ENCODE data around the gene LRFN2. TPM values are rescaled to one million over a fixed set of nuclear protein-coding genes. Genes with fewer than 3 reads are reported as not detected.

The LRFN2 gene
- total RNA-seq, 6 donors from 2014 or later: 0.06 to 0.20 TPM; not detected in 4

DNA sequence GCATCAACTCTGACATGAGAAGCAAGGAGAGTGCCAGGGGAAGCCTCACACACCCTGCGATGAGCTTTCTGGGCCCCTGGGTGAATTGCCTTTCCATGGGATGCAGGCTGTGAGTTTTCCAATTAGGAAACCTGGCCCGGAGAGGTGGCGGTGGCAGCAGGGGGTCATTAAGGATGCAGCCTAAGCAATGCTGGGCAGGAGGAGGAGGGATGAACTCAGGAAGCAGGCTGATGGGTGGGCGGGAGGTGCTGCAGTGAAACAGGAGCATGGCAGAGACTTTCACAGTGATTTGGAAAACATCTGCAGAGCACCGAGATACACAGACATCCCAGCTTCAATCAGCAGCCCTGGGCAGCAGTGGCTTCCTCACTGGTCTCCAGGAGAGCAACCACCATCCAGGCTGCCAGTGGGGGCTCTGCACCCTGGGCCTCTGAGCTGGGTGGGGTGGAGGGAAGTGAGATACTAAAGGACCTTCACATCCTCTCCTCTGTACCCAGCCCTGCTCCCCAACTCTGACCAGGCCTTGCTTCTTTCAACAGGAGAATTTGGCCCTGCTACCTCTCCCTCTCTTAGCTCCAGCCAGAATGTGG is 44.9 kb downstream of the LRFN2 start:
- no peak overlapping the region for H3K27ac ChIP-seq
- DNase-seq (no peak), ATAC-seq (ENCODE audit: low FRiP score in 2 of 2) (no peak)
- no peaks in the 10 kb centered on the region for H3K9me3 ChIP-seq
- WGBS, 2 donors: 88 to 94% methylated on average over 4 to 5 of the region's 5 CpGs
- no peaks in the 10 kb centered on the region for H3K36me3 ChIP-seq
- H3K27me3 ChIP-seq: no peaks in the 10 kb centered on the region
- H3K4me3 ChIP-seq: no peak overlapping the region
- H3K4me1 ChIP-seq: no peaks in the 10 kb centered on the region
- TF ChIP-seq POLR2AphosphoS5 (IDR thresholded peaks at IDR 0.05) (no peak), EP300 (IDR thresholded peaks at IDR 0.05) (no peak), POLR2A (IDR thresholded peaks at IDR 0.05) (no peak)
- TF ChIP-seq, protein P1, sequence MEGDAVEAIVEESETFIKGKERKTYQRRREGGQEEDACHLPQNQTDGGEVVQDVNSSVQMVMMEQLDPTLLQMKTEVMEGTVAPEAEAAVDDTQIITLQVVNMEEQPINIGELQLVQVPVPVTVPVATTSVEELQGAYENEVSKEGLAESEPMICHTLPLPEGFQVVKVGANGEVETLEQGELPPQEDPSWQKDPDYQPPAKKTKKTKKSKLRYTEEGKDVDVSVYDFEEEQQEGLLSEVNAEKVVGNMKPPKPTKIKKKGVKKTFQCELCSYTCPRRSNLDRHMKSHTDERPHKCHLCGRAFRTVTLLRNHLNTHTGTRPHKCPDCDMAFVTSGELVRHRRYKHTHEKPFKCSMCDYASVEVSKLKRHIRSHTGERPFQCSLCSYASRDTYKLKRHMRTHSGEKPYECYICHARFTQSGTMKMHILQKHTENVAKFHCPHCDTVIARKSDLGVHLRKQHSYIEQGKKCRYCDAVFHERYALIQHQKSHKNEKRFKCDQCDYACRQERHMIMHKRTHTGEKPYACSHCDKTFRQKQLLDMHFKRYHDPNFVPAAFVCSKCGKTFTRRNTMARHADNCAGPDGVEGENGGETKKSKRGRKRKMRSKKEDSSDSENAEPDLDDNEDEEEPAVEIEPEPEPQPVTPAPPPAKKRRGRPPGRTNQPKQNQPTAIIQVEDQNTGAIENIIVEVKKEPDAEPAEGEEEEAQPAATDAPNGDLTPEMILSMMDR (IDR thresholded peaks at IDR 0.05): no peak

DNA sequence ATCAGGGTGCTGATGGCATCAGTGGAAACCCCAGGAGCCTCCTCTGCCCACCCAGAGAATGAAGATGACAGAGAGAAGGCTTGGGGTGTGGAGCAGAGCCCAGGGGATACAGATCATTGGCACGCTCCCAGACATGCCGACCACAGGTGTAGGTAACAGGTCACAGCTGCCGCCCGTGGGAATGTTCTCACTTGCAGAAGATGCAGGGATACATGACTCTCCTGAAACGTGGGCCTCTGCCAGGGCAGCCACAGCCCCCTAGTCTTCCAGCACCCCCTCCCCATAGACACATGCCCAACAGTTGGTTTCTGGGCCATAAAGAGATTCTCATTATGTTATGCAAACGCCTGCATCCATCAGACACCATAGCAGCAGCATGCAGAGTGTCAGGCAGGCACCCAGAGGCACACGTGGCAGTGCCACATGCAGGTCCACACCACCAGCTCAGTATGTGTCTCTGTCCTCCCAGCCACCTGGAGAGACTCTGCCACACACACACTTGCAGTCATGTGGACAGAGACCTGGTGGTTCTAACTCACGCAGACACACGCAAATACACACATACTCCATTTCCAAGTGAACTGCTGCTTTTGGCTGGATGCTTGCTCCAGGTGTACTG is 45.5 kb downstream of the LRFN2 start:
- 67 to 79% methylated on average over 6 to 9 of the region's 9 CpGs for WGBS, 2 donors
- ATAC-seq (ENCODE audit: low FRiP score in 2 of 2) (no peak), DNase-seq (no peak)
- TF ChIP-seq POLR2A (IDR thresholded peaks at IDR 0.05): no peak
- TF ChIP-seq EP300 (IDR thresholded peaks at IDR 0.05): no peak
- no peak for TF ChIP-seq POLR2AphosphoS5 (IDR thresholded peaks at IDR 0.05)
- TF ChIP-seq, protein P1 (IDR thresholded peaks at IDR 0.05): no peak
- Histone ChIP-seq H3K27me3 (no peaks in the 10 kb centered on the region), H3K36me3 (no peaks in the 10 kb centered on the region), H3K4me1 (no peaks in the 10 kb centered on the region), H3K9me3 (no peaks in the 10 kb centered on the region), H3K27ac (no peak overlapping the region), H3K4me3 (no peak overlapping the region)

DNA sequence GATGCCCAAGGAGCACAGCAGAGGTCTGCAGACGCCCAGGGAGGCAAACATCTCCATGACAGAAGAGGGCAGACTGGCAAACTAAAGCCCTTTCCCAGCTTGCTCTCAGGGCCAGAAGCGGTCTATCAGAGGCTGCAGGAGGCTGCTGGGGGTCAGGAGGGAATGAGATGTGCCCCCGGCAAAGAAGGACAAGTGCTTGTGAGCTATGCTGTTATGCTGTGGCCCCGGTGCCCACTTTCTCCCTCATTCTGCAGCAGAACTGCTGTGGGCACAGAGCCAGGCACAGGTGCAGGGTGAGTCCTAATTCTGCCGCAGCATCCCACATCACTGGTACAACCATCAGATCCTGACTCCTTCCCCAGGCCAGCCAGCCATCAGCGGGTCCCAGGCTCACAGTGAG is 46.4 kb downstream of the LRFN2 start:
- Histone ChIP-seq H3K4me3 (no peak overlapping the region), H3K27ac (no peak overlapping the region), H3K9me3 (no peaks in the 10 kb centered on the region), H3K4me1 (no peaks in the 10 kb centered on the region), H3K27me3 (no peaks in the 10 kb centered on the region), H3K36me3 (no peaks in the 10 kb centered on the region)
- ATAC-seq (ENCODE audit: low FRiP score in 2 of 2) (no peak), DNase-seq (no peak)
- TF ChIP-seq POLR2AphosphoS5 (IDR thresholded peaks at IDR 0.05): no peak
- TF ChIP-seq EP300 (IDR thresholded peaks at IDR 0.05): no peak
- TF ChIP-seq, protein P1 (IDR thresholded peaks at IDR 0.05): no peak
- no peak for TF ChIP-seq POLR2A (IDR thresholded peaks at IDR 0.05)
- WGBS, 2 donors: 85% methylated on average over 6 of the region's 6 CpGs; no CpG with 5 or more reads in 1 of the 2 donors

DNA sequence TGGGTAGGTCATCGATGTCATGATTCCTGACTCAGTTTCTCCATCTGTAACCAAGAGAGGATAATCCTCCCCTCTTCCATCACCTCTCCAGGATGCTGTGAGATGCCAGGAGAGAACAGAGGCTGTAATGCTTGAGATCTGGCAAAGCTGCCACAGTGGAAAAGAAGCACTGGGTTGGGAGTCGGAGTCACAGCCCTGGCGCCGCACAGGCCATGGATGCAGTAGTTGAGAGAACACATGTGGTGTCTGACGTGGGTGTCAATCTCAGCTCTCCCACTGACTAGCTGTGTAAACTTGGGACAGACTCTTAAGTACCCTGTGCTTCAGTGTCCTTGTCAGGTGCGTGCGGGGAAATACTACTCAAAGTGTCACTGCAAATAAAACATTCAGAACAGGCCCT is 47.3 kb downstream of the LRFN2 start:
- 87 to 89% methylated on average over 7 of the region's 7 CpGs for WGBS, 2 donors
- no peak for DNase-seq
- Histone ChIP-seq H3K27me3 (no peaks in the 10 kb centered on the region), H3K9me3 (no peaks in the 10 kb centered on the region), H3K36me3 (no peaks in the 10 kb centered on the region), H3K4me3 (no peak overlapping the region), H3K27ac (no peak overlapping the region), H3K4me1 (no peaks in the 10 kb centered on the region)
- no peak for ATAC-seq (ENCODE audit: low FRiP score in 2 of 2)
- no peak for TF ChIP-seq POLR2A (IDR thresholded peaks at IDR 0.05)
- TF ChIP-seq, protein P1 (IDR thresholded peaks at IDR 0.05): no peak
- TF ChIP-seq POLR2AphosphoS5 (IDR thresholded peaks at IDR 0.05): no peak
- TF ChIP-seq EP300 (IDR thresholded peaks at IDR 0.05): no peak

DNA sequence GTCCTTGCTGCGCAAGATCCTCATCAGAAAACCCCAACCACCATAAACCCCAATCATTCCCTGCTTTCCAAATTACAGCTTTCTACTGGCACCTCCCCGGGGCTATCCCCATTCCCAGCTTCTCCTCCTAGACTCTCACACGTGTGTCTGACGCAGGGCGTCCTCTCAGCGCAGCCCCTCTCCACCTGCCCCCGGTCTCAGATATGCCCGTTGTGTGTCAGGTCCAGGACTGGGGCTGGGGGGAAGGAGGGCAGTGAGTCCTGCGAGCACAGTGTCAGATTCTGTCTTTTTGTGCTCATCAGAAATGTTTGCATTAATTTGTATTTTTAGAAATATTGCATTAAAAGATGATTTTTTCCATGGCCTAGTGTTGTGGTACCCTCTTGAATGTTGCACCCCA is 48.6 kb downstream of the LRFN2 start:
- Histone ChIP-seq H3K4me3 (no peak overlapping the region), H3K36me3 (no peaks in the 10 kb centered on the region), H3K4me1 (no peaks in the 10 kb centered on the region), H3K27ac (no peak overlapping the region), H3K27me3 (no peaks in the 10 kb centered on the region), H3K9me3 (no peaks in the 10 kb centered on the region)
- 85 to 86% methylated on average over 9 of the region's 9 CpGs for WGBS, 2 donors
- no peak for ATAC-seq (ENCODE audit: low FRiP score in 2 of 2)
- DNase-seq: no peak
- no peak for TF ChIP-seq POLR2AphosphoS5 (IDR thresholded peaks at IDR 0.05)
- no peak for TF ChIP-seq POLR2A (IDR thresholded peaks at IDR 0.05)
- TF ChIP-seq, protein P1 (IDR thresholded peaks at IDR 0.05): no peak
- TF ChIP-seq EP300 (IDR thresholded peaks at IDR 0.05): no peak
